ENCODE measurements around the gene PAQR4.

DNA sequence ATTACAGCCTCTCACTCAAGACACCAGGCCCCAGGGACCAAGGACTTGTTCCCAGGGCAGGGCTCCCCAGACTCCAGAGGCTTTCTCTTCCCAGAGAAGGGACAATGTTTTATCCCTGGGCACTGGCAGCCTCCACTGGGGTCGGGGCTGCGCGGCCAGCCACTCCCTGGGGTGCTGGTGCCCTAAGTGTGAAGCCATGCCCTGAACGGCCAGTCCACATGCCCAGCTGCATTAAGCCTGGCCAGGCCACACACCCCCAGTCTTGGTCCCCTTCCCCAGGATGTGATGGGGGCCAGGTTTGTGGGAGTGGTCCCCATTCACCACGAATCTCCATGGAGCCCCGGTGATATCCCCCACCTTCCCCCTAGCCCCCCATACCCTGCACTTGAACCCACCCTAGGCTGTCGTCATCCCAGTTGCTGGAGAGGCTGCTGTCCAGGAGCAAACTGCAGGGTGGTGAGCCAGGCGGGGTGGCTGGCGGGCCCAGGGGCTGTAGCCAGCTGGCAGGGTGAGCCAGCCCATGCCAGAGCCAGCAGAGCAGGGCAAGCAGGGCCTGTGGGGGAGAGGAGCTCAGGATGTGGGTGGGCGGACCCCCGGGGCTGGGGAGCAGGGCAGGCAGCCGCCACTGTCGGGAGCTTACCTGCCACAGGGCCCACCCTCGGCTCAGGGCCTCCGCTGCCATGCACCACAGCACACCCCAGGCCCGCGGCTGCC lies 4.6 kb downstream of the PAQR4 start:
- no peak for TF ChIP-seq EZH2 (IDR thresholded peaks at IDR 0.05)
- TF ChIP-seq POLR2AphosphoS5 (IDR thresholded peaks at IDR 0.05; ENCODE audit: borderline replicate concordance, low read depth, low read length), result peak; percentile 1; the same call in 1 of the 2 replicates
- TF ChIP-seq FOXP2 (optimal IDR thresholded peaks at IDR 0.05; ENCODE audit: control extremely low read depth, extremely low read length, insufficient read depth), result no peak
